Measurements from ENCODE around the gene VMO1.

VMO1 gene

GRCh38 chr17:4786106-4786511 lies at the start of gene VMO1:
TSS of gene VMO1 (minus strand) at chr17:4786364. CDS start at chr17:4786352, 12 bp downstream.
- H3K27ac ChIP-seq, result no peak within 1 kb of the TSS
- TF ChIP-seq CTCF (conservative IDR thresholded peaks at IDR 0.05), result no peak

GRCh38 chr17:4834681-4835020 lies 48.5 kb upstream of the VMO1 start:
- peak overlapping the region; percentile 78 for H3K27ac ChIP-seq

GRCh38 chr17:4833941-4834680 lies 47.9 kb upstream of the VMO1 start:
- TF ChIP-seq CTCF (conservative IDR thresholded peaks at IDR 0.05), result no peak
- H3K27ac ChIP-seq, result peak overlapping the region; percentile 78

More at GRCh38 chr17:4834681-4835020, 48.5 kb upstream of the VMO1 start:
- no peak for TF ChIP-seq CTCF (conservative IDR thresholded peaks at IDR 0.05)

- no peak for TF ChIP-seq CTCF (conservative IDR thresholded peaks at IDR 0.05)
- H3K27ac ChIP-seq, result peak within 1 kb of the TSS; percentile 78
These were observed 47.2 kb upstream of the VMO1 start, which contains the start of gene MINK1 for GRCh38 chr17:4833178-4833940. TSS of gene MINK1 (plus strand) at chr17:4833340. CDS start at chr17:4833584, 244 bp downstream.

- H3K27ac ChIP-seq, result peak overlapping the region; percentile 78
These were observed 46.6 kb upstream of the VMO1 start for GRCh38 chr17:4832829-4833177.

- no peak for TF ChIP-seq CTCF (conservative IDR thresholded peaks at IDR 0.05)
These were observed 41.2 kb upstream of the VMO1 start for GRCh38 chr17:4827399-4827798.

GRCh38 chr17:4823373-4824089 lies 37.4 kb upstream of the VMO1 start:
- TF ChIP-seq CTCF (conservative IDR thresholded peaks at IDR 0.05), result no peak
- H3K27ac ChIP-seq, result no peak overlapping the region

More at GRCh38 chr17:4827399-4827798, 41.2 kb upstream of the VMO1 start:
- no peak overlapping the region for H3K27ac ChIP-seq

All from VCaP (cell line).